Endothelial cell of umbilical vein (primary cell): ENCODE results near the gene KCNQ5. TPM values are rescaled to one million over a fixed set of nuclear protein-coding genes. Genes with fewer than 3 reads are reported as not detected.

Experiments used
- BruUV-seq: library from RNA; stranded (reverse); fragments of 400-500 nt; replicated peaks from 2 replicates; lab custom pipeline; 2021; lab: Mats Ljungman, UMichigan
- CTCF ChIA-PET: fragments of 300-600, 350-600 bp; sonication (Branson Sonifier 250); formaldehyde crosslinking; loops from one replicate; lab custom pipeline; 2021; ENCODE audit warnings: antibody characterized with exemption, inconsistent platforms; lab: Charles Lee
- POLR2A ChIA-PET: fragments of 300-600, 350-600 bp; sonication (Branson Sonifier 250); formaldehyde crosslinking; loops from one replicate; lab custom pipeline; 2021; ENCODE audit warnings: antibody characterized with exemption, inconsistent platforms; lab: Charles Lee
- DNase-seq: peaks from one replicate; pipeline ENCODE4 v3.0.0-alpha.2; 2011; ENCODE audit warnings: low read depth, low spot score
- FAIRE-seq: peaks from 2 replicates; lab custom pipeline; 2011; peaks lifted over from hg19 to GRCh38; lab: Jason Lieb, UNC
- H2AFZ ChIP-seq: 2 replicates; pipeline ENCODE4 v1.6.0; 2012; ENCODE audit warnings: low read depth, low read length, control low read depth, inconsistent platforms
- H3K27ac ChIP-seq: 2 replicates; pipeline ENCODE4 v1.5.1; 2011; ENCODE audit warnings: low read depth, mild to moderate bottlenecking, control low read depth, low read length, moderate library complexity; ENCODE audit not compliant: insufficient read depth
- H3K27me3 ChIP-seq, 2 experiments: 2 replicates each; pipeline versions ENCODE4 v1.6.0 to v1.6.1; 2011; ENCODE audit warnings: low read length in 2 of 2, mixed read lengths in 1 of 2; ENCODE audit not compliant: control insufficient read depth in 2 of 2, insufficient read depth in 2 of 2
- H3K36me3 ChIP-seq, 2 experiments: 2 replicates in 1 of 2; 3 replicates in 1 of 2; pipeline ENCODE4 v1.5.1; 2011; ENCODE audit warnings: low read length in 2 of 2, mild to moderate bottlenecking in 1 of 2, moderate library complexity in 1 of 2; ENCODE audit not compliant: control insufficient read depth in 2 of 2, insufficient read depth in 2 of 2; ENCODE audit errors: extremely low read depth in 1 of 2
- H3K4me1 ChIP-seq: 3 replicates; pipeline ENCODE4 v1.5.1; 2011; ENCODE audit warnings: mild to moderate bottlenecking, low read length; ENCODE audit not compliant: control insufficient read depth, insufficient read depth; ENCODE audit errors: extremely low read depth
- H3K4me2 ChIP-seq: 2 replicates; pipeline ENCODE4 v1.6.1; 2011; ENCODE audit warnings: low read length, control low read depth, mixed read lengths; ENCODE audit not compliant: insufficient read depth
- H3K4me3 ChIP-seq, 3 experiments: fragments of 200-600 bp in 1 of 3; sonication (generic), shearing (Covaris generic) in 1 of 3; replicated peaks in 1 of 3; 2 replicates each; pipeline ENCODE4 v1.5.1; 2011 to 2016; ENCODE audit warnings: control low read depth in 3 of 3, low read length in 3 of 3, mild to moderate bottlenecking in 2 of 3, inconsistent platforms in 1 of 3, low read depth in 1 of 3, moderate library complexity in 1 of 3; ENCODE audit not compliant: insufficient read depth in 1 of 3
- H3K79me2 ChIP-seq: 2 replicates; pipeline ENCODE4 v1.6.0; 2012; ENCODE audit warnings: low read length, inconsistent platforms; ENCODE audit not compliant: control insufficient read depth, insufficient read depth
- H3K9ac ChIP-seq: replicated peaks from 2 replicates; pipeline ENCODE3; 2011; ENCODE audit warnings: low read length, control low read depth; ENCODE audit not compliant: insufficient read depth; ENCODE audit errors: extremely low read depth
- H3K9me1 ChIP-seq: replicated peaks from 3 replicates; pipeline ENCODE4 v1.6.0; 2011; ENCODE audit warnings: mild to moderate bottlenecking, low read length; ENCODE audit not compliant: control insufficient read depth, insufficient read depth; ENCODE audit errors: extremely low read depth
- H3K9me3 ChIP-seq: replicated peaks from 2 replicates; pipeline ENCODE4 v1.5.1; 2012; ENCODE audit warnings: low read length, inconsistent platforms; ENCODE audit not compliant: control insufficient read depth, insufficient read depth
- H4K20me1 ChIP-seq: replicated peaks from 2 replicates; pipeline ENCODE3; 2011; ENCODE audit warnings: mild to moderate bottlenecking, low read length; ENCODE audit not compliant: control insufficient read depth, insufficient read depth; ENCODE audit errors: extremely low read depth
- CTCF ChIP-seq, 2 donors: IDR thresholded peaks; 1 replicate in 1 of 2; 2 replicates in 1 of 2; pipeline ENCODE4 v1.5.1; 2011; ENCODE audit warnings: low read length in 2 of 2, mild to moderate bottlenecking in 2 of 2, moderate library complexity in 2 of 2, control low read depth in 1 of 2, inconsistent platforms in 1 of 2, low read depth in 1 of 2; ENCODE audit not compliant: insufficient read depth in 1 of 2; ENCODE audit errors: extremely low read depth in 1 of 2
- EZH2 ChIP-seq: IDR thresholded peaks from 2 replicates; pipeline ENCODE4 v1.6.1; 2012; ENCODE audit warnings: borderline replicate concordance, low read depth, mild to moderate bottlenecking, moderate library complexity, low read length, inconsistent platforms; ENCODE audit not compliant: severe bottlenecking
- FOS ChIP-seq: IDR thresholded peaks from 2 replicates; pipeline ENCODE4 v1.6.1; 2011; ENCODE audit warnings: mild to moderate bottlenecking, low read length, moderate library complexity, borderline replicate concordance; ENCODE audit not compliant: insufficient read depth
- GATA2 ChIP-seq: IDR thresholded peaks from 2 replicates; pipeline ENCODE4 v1.7.0; 2011; ENCODE audit warnings: low read depth, mild to moderate bottlenecking, moderate library complexity, mixed read lengths, low read length; ENCODE audit not compliant: insufficient read length, insufficient read depth
- JUN ChIP-seq: IDR thresholded peaks from 2 replicates; pipeline ENCODE4 v1.6.1; 2011; ENCODE audit warnings: borderline replicate concordance, low read depth; ENCODE audit not compliant: insufficient read length, insufficient read depth
- MAX ChIP-seq: IDR thresholded peaks from 2 replicates; pipeline ENCODE4 v1.6.1; 2011; ENCODE audit not compliant: insufficient read depth, insufficient read length
- MYC ChIP-seq: IDR thresholded peaks from one replicate; pipeline ENCODE4 v1.6.1; 2011; ENCODE audit warnings: mild to moderate bottlenecking, low read depth, low read length
- POLR2A ChIP-seq: IDR thresholded peaks from 2 replicates; pipeline ENCODE4 v1.6.1; 2012; ENCODE audit warnings: low read depth, mild to moderate bottlenecking, control low read depth, low read length
- POLR2AphosphoS5 ChIP-seq: IDR thresholded peaks from 2 replicates; pipeline ENCODE4 v1.6.1; 2012; ENCODE audit warnings: low read depth, mild to moderate bottlenecking, control low read depth, low read length, moderate library complexity; ENCODE audit not compliant: insufficient read depth
- dilution Hi-C: fragments of 300-500 bp; cut with MboI; formaldehyde crosslinking; loops from one replicate; pipeline ENCODE4 v1.15.0; 2019; ENCODE audit warnings: low sequenced_read_pairs; ENCODE audit not compliant: extremely low pct_ligation_motif_present
- intact Hi-C: fragments of 100-400 bp; cut with micrococcal nuclease; formaldehyde crosslinking; loops from one replicate; pipeline ENCODE4 v1.10.0; 2022
- polyA plus RNA-seq, 4 experiments: library from polyadenylated mRNA; depleted of rRNA in 3 of 4; stranded (reverse) in 3 of 4; unstranded in 1 of 4; fragments of >200 nt; gene quantifications; 2 replicates each; pipeline versions ENCODE4 v1.2.1 to v1.2.3, GENCODE V29; 2011 to 2012; ENCODE audit warnings: missing spikeins in 1 of 4
- total RNA-seq: library from RNA; stranded (reverse); gene quantifications from 2 replicates; pipeline ENCODE4 v1.2.3, GENCODE V29; 2021

Gene KCNQ5
- total and polyA plus RNA-seq, 2 donors (not counting 3 experiments of a cell fraction or from before 2014, with no cell fraction given) = 0.22 TPM; not detected in 1

- H3K4me1 ChIP-seq = peaks cover 37% of the 10 kb centered on the region
- H3K4me3 ChIP-seq = no peak overlapping the region
- H3K4me2 ChIP-seq = peak overlapping the region; percentile 21
- no TSS peak for BruUV-seq
- TF ChIP-seq EZH2 (no peak), MAX (no peak), MYC (no peak), GATA2 (no peak), POLR2AphosphoS5 (no peak), CTCF (IDR thresholded peaks at IDR 0.05; ENCODE audit: extremely low read depth in 1 of 2, insufficient read depth in 1 of 2, low read depth in 1 of 2, low read length in 2 of 2) (no peak), POLR2A (no peak), FOS (no peak), JUN (no peak)
- H3K9me1 ChIP-seq = no peaks in the 10 kb centered on the region
- intact Hi-C loops = no loop called here
- H3K36me3 ChIP-seq = no peaks in the 10 kb centered on the region
- no peak overlapping the region for H3K9ac ChIP-seq
- H3K79me2 ChIP-seq = no peaks in the 10 kb centered on the region
- H2AFZ ChIP-seq = peak overlapping the region; percentile 60
- FAIRE-seq = peak; percentile 66
- no peaks in the 10 kb centered on the region for H3K27me3 ChIP-seq
- dilution Hi-C loops = no loop called here
- H3K9me3 ChIP-seq = no peaks in the 10 kb centered on the region
- ChIA-PET CTCF (no interaction called here), POLR2A (no interaction called here)
- no peaks in the 10 kb centered on the region for H4K20me1 ChIP-seq
- no peak overlapping the region for H3K27ac ChIP-seq
- peak; percentile 41 for DNase-seq
These were observed 333.8 kb downstream of the KCNQ5 start for GRCh38 chr6:72955666-72956065.
